ENCODE data around the gene CHD2. TPM values are rescaled to one million over a fixed set of nuclear protein-coding genes. Genes with fewer than 3 reads are reported as not detected.

CHD2 gene
- total and polyA plus RNA-seq, 10 of the 15 experiments (the other 5 are each of a cell fraction or from before 2014, with no cell fraction given): 38.1 to 94.7 (median 63.3) TPM

- TF ChIP-seq HCFC1 (IDR thresholded peaks at IDR 0.05; ENCODE audit: low read length) (no peak), IRF3 (IDR thresholded peaks at IDR 0.05) (no peak), EGR1 (IDR thresholded peaks at IDR 0.05; ENCODE audit: borderline replicate concordance in 1 of 2, low read depth in 2 of 2, low read length in 2 of 2) (no peak), RB1 (IDR thresholded peaks at IDR 0.05; ENCODE audit: borderline replicate concordance) (no peak), WRNIP1 (IDR thresholded peaks at IDR 0.05; ENCODE audit: borderline replicate concordance, low read depth, low read length) (no peak), TCF12 (IDR thresholded peaks at IDR 0.05; ENCODE audit: low read depth, low read length) (no peak), POLR2AphosphoS2 (IDR thresholded peaks at IDR 0.05; ENCODE audit: low read depth, low read length) (no peak), SMARCA5 (IDR thresholded peaks at IDR 0.05) (no peak), CBFB (IDR thresholded peaks at IDR 0.05; ENCODE audit: low read depth) (no peak), SMAD1 (IDR thresholded peaks at IDR 0.05; ENCODE audit: low read depth, partially characterized antibody) (no peak), CREM (IDR thresholded peaks at IDR 0.05; ENCODE audit: low read depth) (no peak), POLR2AphosphoS5 (IDR thresholded peaks at IDR 0.05; ENCODE audit: low read length) (no peak)
These were observed 136.1 kb downstream of the CHD2 start (continued) for GRCh38 chr15:93035953-93036810.

Measured in GM12878 (cell line).